Umbilical cord (tissue), 2 donors: Measurements from ENCODE around the gene OR11H6. TPM values are rescaled to one million over a fixed set of nuclear protein-coding genes. Genes with fewer than 3 reads are reported as not detected.
"Not testable (repeated sequence)": the region's sequence is repeated elsewhere in the genome, so short reads cannot be mapped to it uniquely, and the experiment has no call there.

ENCODE experiments used
- DNase-seq: peaks from one replicate; pipeline ENCODE4 v3.0.0-alpha.2; 2015; ENCODE audit warnings: low spot score
- total RNA-seq: library from RNA; depleted of rRNA; stranded (reverse); fragments of >200 nt; gene quantifications from one replicate; pipeline ENCODE4 v1.2.3, GENCODE V29; 2014; ENCODE audit warnings: low replicate concordance; ENCODE audit not compliant: insufficient read depth

The OR11H6 gene, protein sequence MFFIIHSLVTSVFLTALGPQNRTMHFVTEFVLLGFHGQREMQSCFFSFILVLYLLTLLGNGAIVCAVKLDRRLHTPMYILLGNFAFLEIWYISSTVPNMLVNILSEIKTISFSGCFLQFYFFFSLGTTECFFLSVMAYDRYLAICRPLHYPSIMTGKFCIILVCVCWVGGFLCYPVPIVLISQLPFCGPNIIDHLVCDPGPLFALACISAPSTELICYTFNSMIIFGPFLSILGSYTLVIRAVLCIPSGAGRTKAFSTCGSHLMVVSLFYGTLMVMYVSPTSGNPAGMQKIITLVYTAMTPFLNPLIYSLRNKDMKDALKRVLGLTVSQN
- 1.2 TPM for total RNA-seq

DNA sequence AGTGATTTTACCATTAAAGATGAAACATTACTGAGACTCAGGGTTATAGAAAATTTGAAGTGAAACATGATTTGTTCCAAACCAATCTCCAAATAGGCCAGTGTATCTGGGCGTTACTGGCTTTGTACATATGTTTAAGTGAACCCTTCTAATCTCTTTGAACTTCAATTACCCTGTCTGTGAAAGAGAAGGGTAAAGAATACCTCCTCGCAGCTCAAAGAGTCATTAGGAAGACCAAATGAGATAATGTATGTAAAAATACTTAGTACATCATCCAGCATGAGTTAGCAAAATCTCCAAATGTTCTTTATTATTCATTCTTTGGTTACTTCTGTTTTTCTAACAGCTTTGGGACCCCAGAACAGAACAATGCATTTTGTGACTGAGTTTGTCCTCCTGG is at the start of gene OR11H6:
TSS of gene OR11H6 (plus strand) at position 301 of the 400 bp plus-strand sequence. CDS start at position 301, 0 bp downstream.
- no peak for DNase-seq

DNA sequence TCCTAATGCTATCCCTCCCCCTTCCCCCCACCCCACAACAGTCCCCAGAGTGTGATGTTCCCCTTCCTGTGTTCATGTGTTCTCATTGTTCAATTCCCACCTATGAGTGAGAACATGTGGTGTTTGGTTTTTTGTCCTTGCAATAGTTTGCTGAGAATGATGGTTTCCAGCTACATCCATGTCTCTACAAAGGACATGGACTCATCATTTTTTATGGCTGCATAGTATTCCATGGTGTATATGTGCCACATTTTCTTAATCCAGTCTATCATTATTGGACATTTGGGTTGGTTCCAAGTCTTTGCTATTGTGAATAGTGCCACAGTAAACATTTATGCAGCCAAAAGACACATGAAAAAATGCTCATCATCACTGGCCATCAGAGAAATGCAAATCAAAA is 49.3 kb upstream of the OR11H6 start:
- DNase-seq: not testable (repeated sequence)

DNA sequence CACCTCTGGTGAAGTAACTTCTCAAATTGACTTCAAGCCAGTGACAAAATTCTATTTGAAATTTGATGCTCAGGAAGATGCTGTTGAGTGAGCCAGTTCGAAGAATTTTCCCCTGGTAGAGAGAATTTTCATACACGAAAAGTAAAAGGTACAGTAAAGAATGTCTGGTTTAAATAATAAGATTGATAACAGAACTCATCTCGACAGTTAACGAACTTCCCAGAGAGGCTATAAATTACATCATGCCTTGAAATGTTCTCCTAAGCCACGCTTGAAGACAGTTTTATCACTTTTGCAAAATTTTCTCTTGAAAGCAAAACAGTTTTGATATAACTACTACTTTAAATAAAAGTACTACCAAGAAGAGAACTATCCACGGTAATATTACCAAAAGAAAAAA is 47.2 kb upstream of the OR11H6 start:
- DNase-seq: no peak

DNA sequence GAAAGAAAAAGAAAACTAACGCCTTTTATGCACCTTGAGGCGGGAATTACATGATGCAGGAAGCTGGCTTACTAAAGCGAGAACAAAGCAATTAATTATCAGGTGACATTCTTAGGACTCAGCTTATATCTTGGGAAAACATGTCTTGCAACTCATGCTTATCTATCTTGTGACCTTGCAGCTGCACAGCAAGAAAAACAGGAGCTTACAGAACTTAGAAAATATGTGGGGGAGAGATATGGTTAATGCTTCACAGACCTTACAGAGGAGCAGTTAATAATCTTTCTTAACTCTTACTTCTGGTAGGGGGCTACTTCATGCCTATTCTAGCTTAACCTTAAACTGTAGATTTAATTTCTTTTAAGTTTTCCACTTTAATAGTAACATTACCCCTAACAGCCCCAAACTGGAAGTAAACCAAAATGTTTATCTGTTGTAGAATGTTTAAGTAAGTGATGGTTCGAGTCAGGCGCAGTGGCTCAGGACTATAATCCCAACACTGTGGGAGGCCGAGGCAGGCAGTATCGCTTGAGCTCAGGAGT is 46.0 kb upstream of the OR11H6 start:
- DNase-seq: no peak

GRCh38 chr14:20179218-20179617 is 44.3 kb upstream of the OR11H6 start:
- no peak for DNase-seq

GRCh38 chr14:20179880-20180279 is 43.6 kb upstream of the OR11H6 start:
- DNase-seq: no peak

GRCh38 chr14:20180486-20180885 is 43.0 kb upstream of the OR11H6 start:
- no peak for DNase-seq

GRCh38 chr14:20184181-20184580 is 39.3 kb upstream of the OR11H6 start:
- no peak for DNase-seq

- no peak for DNase-seq
Observed at GRCh38 chr14:20190596-20190995, 32.9 kb upstream of the OR11H6 start, which contains the start of gene OR11G2. Gene OR11G2, plus strand, starts transcription at chr14:20190896. Its CDS starts 6,542 bp downstream, at chr14:20197438.

- DNase-seq: no peak
Observed at GRCh38 chr14:20191396-20191795, 32.1 kb upstream of the OR11H6 start.

GRCh38 chr14:20194101-20194500 is 29.4 kb upstream of the OR11H6 start:
- no peak for DNase-seq

DNA sequence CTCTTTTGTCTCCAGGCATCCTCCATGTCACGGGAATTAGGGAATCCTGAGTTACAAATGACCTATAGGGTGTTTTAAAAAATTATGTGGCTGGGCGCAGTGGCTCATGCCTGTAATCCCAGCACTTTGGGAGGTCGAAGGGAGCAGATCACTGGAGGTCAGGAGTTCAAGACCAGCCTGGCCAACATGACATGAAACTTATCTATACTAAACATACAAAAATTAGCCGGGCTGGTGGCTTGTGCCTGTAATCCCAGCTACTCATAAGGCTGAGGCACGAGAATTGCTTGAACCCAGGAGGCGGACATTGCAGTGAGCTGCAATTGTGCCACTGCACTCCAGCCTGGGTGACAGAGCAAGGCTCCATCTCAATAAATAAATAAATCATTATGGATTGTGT is 28.3 kb upstream of the OR11H6 start:
- DNase-seq: not testable (repeated sequence)

DNA sequence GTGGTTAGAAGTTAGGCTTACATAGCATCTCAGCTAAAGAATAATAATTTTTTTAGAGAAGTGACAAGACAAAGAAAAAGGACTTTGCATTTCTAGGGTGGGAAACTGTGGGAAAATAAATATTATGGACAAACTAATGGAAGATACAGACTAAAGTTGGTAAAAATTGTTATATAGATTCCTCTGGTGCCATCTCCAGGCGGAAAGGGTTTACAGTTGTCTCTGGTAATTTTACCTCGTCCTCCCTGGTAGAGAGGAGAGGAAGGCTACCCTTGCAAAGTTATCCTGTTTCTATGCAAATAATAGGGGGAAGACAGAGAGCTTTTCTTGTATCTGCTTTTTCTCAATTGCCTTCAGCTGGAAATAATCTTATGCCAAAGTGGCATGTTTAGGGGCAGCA is 27.6 kb upstream of the OR11H6 start:
- no peak for DNase-seq

- DNase-seq: no peak
Observed at GRCh38 chr14:20197459-20197858, 26.1 kb upstream of the OR11H6 start.

GRCh38 chr14:20198991-20199390 is 24.5 kb upstream of the OR11H6 start:
- no peak for DNase-seq

GRCh38 chr14:20204721-20205120 is 18.8 kb upstream of the OR11H6 start:
- DNase-seq: no peak

DNA sequence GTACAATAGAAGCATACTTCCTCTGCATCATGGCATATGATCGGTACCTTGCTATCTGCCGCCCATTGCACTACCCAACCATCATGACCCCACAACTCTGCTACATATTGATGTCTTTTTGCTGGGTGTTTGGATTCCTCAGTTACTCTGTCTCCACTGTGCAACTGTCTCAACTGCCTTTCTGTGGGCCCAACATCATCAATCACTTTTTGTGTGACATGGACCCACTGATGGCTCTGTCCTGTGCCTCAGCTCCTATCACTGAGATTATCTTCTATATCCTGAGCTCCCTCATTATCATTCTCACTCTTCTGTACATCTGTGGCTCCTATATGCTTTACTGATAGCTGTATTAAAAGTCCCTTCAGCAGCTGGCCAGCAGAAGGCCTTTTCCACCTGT is 13.9 kb upstream of the OR11H6 start:
- DNase-seq: no peak

- not testable (repeated sequence) for DNase-seq
Observed at GRCh38 chr14:20212406-20212805, 11.1 kb upstream of the OR11H6 start.

DNA sequence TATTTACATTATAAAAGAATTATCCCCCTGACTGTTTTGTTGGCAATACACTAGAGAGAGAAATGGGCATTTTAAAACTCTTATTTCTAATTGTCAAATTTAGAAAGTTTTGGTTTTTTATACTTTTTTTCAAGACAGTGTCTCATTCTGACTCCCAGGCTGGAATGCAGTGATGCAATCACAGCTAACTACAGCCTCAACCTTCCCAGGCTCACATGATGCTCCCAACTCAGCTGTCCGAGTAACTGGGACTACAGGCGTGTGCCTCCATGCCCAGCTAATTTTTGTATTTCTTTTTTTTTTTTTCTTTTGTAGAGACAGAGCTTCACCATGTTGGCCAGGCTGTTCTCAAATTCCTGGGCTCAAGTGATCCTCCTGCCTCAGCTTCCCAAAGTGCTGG is 8.3 kb upstream of the OR11H6 start:
- no peak for DNase-seq

DNA sequence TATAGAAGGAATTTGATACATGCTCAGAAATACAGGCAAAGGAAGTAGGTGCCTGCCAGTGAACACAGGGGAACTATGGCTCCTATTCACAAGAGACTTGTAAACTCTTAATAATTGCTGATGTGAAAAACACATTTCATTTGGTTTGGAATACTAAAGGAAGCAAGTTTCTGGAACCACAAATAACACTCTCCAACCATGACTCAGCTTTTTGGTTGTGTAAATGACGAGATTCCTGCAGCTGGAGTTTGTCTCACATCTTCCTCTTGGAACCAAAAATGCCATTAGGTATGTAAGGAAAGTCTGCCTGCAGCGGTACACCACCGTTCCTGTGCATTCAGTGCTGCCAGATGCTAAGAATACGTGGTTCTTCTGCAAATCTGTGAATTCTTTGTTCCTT is 4.5 kb upstream of the OR11H6 start:
- DNase-seq: no peak

- DNase-seq: no peak
Observed at GRCh38 chr14:20228681-20229080, 5.2 kb downstream of the OR11H6 start, which contains the start of gene OR11H7. Gene OR11H7, plus strand, starts transcription at chr14:20228981.

GRCh38 chr14:20235415-20235814 is 11.9 kb downstream of the OR11H6 start:
- DNase-seq: not testable (repeated sequence)

GRCh38 chr14:20247646-20248246 is 24.2 kb downstream of the OR11H6 start:
- no peak for DNase-seq
